ENCODE results near the gene CD99.

The CD99 gene

DNA sequence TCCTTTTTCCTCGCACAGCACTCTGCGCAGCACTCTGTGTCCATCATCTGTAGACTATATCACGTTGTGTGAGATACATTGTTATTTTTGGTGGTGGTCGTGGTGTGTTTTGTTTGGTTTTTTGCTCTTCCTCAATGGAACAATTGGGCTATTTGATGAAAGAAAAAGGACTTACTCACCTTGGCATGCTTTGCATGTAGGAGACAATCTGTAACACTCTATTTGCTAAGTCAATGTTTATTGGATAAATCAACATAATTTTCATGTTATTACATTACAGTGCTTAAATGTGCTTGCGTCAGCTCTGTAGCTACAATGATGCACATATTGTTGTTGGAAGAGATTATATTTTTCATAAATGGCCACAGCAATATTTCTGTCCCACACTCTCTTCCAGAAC is 12.5 kb upstream of the CD99 start:
- Histone ChIP-seq H3K9me3 (ENCODE audit: insufficient read depth, low read length) (no peaks in the 10 kb centered on the region), H3K4me2 (ENCODE audit: low read depth, low read length, poor library complexity, severe bottlenecking) (no peak overlapping the region), H3K79me2 (ENCODE audit: insufficient read depth, low read length) (no peaks in the 10 kb centered on the region), H4K20me1 (ENCODE audit: low read depth, low read length) (no peaks in the 10 kb centered on the region), H3F3A (ENCODE audit: insufficient read depth) (no peaks in the 10 kb centered on the region), H2AFZ (ENCODE audit: low read depth, low read length, severe bottlenecking) (no peak overlapping the region), H3K27ac (ENCODE audit: low read depth, low read length) (no peak overlapping the region), H3K36me3 (ENCODE audit: low read length) (no peaks in the 10 kb centered on the region), H3K9ac (ENCODE audit: low read length) (no peak overlapping the region), H3K9me2 (replicated peaks; ENCODE audit: insufficient read depth, low read length) (no peaks in the 10 kb centered on the region), H3K4me3 (ENCODE audit: insufficient read depth, low read length, poor library complexity, severe bottlenecking) (no peak overlapping the region), H3K27me3 (ENCODE audit: low read length) (no peaks in the 10 kb centered on the region)
- no peak for TF ChIP-seq EZH2phosphoT487 (conservative IDR thresholded peaks at IDR 0.05; ENCODE audit: low read length)

DNA sequence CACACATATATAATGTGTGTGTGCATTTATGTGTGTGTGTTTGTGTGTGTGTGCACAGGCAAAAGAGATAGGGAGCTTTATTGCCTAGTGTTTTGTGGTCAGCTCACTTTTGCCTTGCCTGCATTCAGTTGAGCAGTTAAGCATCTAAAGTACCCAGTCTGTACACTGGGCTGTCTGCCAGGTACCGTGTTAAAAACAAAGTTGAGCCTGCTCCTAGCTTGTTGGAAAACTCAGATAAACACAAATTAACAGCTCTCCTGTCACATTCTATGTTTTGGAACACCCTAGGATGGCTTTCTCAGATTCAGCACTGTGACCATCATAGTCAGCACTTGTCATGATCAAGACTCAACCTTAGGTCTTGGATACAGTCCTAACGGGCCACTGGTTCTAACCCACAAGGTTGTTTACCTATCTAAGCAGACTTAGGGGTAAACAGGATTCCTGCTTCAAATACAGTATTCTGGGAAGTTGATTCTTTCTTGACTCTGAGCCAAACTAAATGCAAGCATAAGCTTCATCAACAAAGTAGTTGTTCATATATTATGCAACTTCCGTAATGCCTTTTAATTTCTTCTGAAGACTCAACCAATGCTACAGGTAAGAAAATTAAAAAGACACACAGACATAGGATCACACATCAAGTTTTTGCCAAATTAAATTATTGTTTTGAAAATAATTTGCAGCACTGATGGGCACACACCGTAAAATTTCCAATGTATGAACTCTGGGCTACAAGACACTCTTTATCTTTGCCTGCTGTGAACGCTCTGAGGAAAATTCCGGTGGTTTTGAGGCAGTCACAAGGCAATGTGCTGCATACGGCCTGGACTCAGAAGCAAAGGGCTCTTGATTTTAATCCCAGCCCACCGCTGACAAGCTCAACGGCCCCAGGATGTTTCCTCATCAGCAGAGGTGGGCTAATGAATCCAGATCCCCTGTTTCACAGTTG is 11.3 kb upstream of the CD99 start:
- Histone ChIP-seq H3K36me3 (ENCODE audit: low read length) (no peaks in the 10 kb centered on the region), H3K4me2 (ENCODE audit: low read depth, low read length, poor library complexity, severe bottlenecking) (no peak overlapping the region), H3K27ac (ENCODE audit: low read depth, low read length) (no peak overlapping the region), H3K4me3 (ENCODE audit: insufficient read depth, low read length, poor library complexity, severe bottlenecking) (no peak overlapping the region), H3F3A (ENCODE audit: insufficient read depth) (no peaks in the 10 kb centered on the region), H3K27me3 (ENCODE audit: low read length) (no peaks in the 10 kb centered on the region), H3K79me2 (ENCODE audit: insufficient read depth, low read length) (no peaks in the 10 kb centered on the region), H3K9me3 (ENCODE audit: insufficient read depth, low read length) (no peaks in the 10 kb centered on the region), H4K20me1 (ENCODE audit: low read depth, low read length) (no peaks in the 10 kb centered on the region), H3K9me2 (replicated peaks; ENCODE audit: insufficient read depth, low read length) (no peaks in the 10 kb centered on the region), H3K9ac (ENCODE audit: low read length) (no peak overlapping the region), H2AFZ (ENCODE audit: low read depth, low read length, severe bottlenecking) (no peak overlapping the region)
- TF ChIP-seq EZH2phosphoT487 (conservative IDR thresholded peaks at IDR 0.05; ENCODE audit: low read length), result no peak
- TF ChIP-seq, protein P1, sequence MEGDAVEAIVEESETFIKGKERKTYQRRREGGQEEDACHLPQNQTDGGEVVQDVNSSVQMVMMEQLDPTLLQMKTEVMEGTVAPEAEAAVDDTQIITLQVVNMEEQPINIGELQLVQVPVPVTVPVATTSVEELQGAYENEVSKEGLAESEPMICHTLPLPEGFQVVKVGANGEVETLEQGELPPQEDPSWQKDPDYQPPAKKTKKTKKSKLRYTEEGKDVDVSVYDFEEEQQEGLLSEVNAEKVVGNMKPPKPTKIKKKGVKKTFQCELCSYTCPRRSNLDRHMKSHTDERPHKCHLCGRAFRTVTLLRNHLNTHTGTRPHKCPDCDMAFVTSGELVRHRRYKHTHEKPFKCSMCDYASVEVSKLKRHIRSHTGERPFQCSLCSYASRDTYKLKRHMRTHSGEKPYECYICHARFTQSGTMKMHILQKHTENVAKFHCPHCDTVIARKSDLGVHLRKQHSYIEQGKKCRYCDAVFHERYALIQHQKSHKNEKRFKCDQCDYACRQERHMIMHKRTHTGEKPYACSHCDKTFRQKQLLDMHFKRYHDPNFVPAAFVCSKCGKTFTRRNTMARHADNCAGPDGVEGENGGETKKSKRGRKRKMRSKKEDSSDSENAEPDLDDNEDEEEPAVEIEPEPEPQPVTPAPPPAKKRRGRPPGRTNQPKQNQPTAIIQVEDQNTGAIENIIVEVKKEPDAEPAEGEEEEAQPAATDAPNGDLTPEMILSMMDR (IDR thresholded peaks at IDR 0.05; ENCODE audit: insufficient read depth, low read length, poor library complexity, severe bottlenecking), result no peak

DNA sequence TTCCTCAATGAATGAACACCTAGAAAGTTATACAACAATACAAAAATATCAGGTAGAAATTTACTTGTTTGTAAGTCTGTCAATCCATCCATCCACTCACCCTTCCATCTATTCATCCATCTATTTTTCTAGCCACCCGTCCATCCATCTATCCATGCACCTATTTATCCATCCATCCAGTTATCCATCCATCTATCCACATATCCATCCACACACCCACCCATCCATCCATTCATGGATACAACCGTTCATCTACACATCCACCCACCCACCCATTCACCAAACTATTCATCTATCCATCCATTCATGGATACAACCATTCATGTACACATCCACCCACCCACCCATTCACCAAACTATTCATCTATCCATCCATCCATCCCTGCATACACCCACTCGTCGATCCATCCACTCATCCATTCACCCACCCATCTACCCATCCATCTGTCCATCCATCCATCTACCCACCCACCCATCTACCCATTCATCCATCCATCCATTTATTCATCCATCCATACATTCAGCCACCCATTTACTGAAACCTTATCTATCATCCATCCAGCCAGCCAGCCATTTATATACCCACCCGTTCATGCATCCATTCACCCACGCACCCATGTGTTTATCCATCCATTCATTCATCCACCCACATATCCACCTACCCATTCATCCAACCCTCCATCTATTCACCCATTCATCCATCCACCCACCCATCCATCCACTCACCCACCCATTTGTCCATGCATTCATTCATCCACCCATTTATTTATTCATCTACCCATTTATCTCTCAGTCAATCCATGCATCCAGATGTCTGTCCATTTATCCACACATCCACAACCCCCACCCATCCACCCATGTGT is 10.4 kb upstream of the CD99 start:
- H3K4me3 ChIP-seq (ENCODE audit: insufficient read depth, low read length, poor library complexity, severe bottlenecking), result no peak overlapping the region
- no peak overlapping the region for H3K4me2 ChIP-seq (ENCODE audit: low read depth, low read length, poor library complexity, severe bottlenecking)
- TF ChIP-seq, protein P1 (IDR thresholded peaks at IDR 0.05; ENCODE audit: insufficient read depth, low read length, poor library complexity, severe bottlenecking), result no peak
- TF ChIP-seq EZH2phosphoT487 (conservative IDR thresholded peaks at IDR 0.05; ENCODE audit: low read length), result no peak
- no peaks in the 10 kb centered on the region for H3K9me2 ChIP-seq (replicated peaks; ENCODE audit: insufficient read depth, low read length)
- no peak overlapping the region for H2AFZ ChIP-seq (ENCODE audit: low read depth, low read length, severe bottlenecking)
- no peaks in the 10 kb centered on the region for H3K9me3 ChIP-seq (ENCODE audit: insufficient read depth, low read length)
- H3K9ac ChIP-seq (ENCODE audit: low read length), result no peak overlapping the region
- no peaks in the 10 kb centered on the region for H4K20me1 ChIP-seq (ENCODE audit: low read depth, low read length)
- no peaks in the 10 kb centered on the region for H3F3A ChIP-seq (ENCODE audit: insufficient read depth)
- no peaks in the 10 kb centered on the region for H3K79me2 ChIP-seq (ENCODE audit: insufficient read depth, low read length)
- H3K36me3 ChIP-seq (ENCODE audit: low read length), result no peaks in the 10 kb centered on the region
- H3K27ac ChIP-seq (ENCODE audit: low read depth, low read length), result no peak overlapping the region
- no peaks in the 10 kb centered on the region for H3K27me3 ChIP-seq (ENCODE audit: low read length)

All from SU-DHL-6 (cell line).